Astrocyte of the cerebellum (primary cell): Measurements from ENCODE around the gene AQP3.
"Not testable (repeated sequence)": the region's sequence is repeated elsewhere in the genome, so short reads cannot be mapped to it uniquely, and the experiment has no call there.

Experiments
- DNase-seq: peaks from one replicate; pipeline ENCODE4 v3.0.0-alpha.2; 2011; ENCODE audit warnings: low read depth
- H3K4me3 ChIP-seq: 2 replicates; pipeline ENCODE4 v1.5.1; 2011; ENCODE audit warnings: mild to moderate bottlenecking, low read depth, low read length, moderate library complexity
- in situ Hi-C: cut with HindIII; loops from 2 replicates; pipeline ENCODE4 v1.10.0; 2017; ENCODE audit warnings: low sequenced_read_pairs
- TF ChIP-seq, protein P1 (sequence below): IDR thresholded peaks from 2 replicates; pipeline ENCODE4 v1.5.1; 2012; ENCODE audit warnings: low read length, low read depth, moderate library complexity, mild to moderate bottlenecking; ENCODE audit errors: missing control alignments

Gene AQP3

DNA sequence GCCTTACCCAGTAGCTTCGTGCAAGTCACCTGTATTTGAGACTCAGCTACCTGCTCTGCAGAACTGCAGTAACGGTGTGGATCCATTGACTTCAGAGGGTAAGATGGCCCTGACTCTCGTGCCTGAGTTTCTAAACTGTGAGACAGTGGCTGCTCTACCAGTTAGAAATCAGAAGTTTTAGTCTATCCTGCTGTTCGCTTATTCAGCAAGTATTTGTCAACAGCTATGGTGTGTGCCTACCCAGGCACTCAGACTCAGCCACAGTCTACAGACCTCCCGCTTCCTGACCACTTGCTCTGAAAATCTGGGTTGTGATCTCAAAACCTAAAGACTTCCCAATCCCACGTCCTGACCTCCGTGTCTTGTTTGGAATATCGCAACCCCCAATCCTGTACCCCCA, 13.5 kb downstream of the AQP3 start:
- in situ Hi-C loops = no loop called here
- no peak overlapping the region for H3K4me3 ChIP-seq
- no peak for DNase-seq
- TF ChIP-seq, protein P1, sequence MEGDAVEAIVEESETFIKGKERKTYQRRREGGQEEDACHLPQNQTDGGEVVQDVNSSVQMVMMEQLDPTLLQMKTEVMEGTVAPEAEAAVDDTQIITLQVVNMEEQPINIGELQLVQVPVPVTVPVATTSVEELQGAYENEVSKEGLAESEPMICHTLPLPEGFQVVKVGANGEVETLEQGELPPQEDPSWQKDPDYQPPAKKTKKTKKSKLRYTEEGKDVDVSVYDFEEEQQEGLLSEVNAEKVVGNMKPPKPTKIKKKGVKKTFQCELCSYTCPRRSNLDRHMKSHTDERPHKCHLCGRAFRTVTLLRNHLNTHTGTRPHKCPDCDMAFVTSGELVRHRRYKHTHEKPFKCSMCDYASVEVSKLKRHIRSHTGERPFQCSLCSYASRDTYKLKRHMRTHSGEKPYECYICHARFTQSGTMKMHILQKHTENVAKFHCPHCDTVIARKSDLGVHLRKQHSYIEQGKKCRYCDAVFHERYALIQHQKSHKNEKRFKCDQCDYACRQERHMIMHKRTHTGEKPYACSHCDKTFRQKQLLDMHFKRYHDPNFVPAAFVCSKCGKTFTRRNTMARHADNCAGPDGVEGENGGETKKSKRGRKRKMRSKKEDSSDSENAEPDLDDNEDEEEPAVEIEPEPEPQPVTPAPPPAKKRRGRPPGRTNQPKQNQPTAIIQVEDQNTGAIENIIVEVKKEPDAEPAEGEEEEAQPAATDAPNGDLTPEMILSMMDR = no peak

GRCh38 chr9:33431420-33431819, 16.0 kb downstream of the AQP3 start:
- DNase-seq = no peak
- TF ChIP-seq, protein P1 = no peak
- H3K4me3 ChIP-seq = no peak overlapping the region
- in situ Hi-C loops = no loop called here

GRCh38 chr9:33430942-33431341, 16.5 kb downstream of the AQP3 start:
- DNase-seq = no peak
- no peak overlapping the region for H3K4me3 ChIP-seq
- in situ Hi-C loops = no loop called here
- TF ChIP-seq, protein P1 = no peak

GRCh38 chr9:33429256-33429985, 18.0 kb downstream of the AQP3 start:
- DNase-seq = no peak
- TF ChIP-seq, protein P1 = no peak
- in situ Hi-C loops = no loop called here
- no peak overlapping the region for H3K4me3 ChIP-seq

- no peak overlapping the region for H3K4me3 ChIP-seq
- DNase-seq = no peak
- in situ Hi-C loops = no loop called here
- TF ChIP-seq, protein P1 = no peak
Observed at GRCh38 chr9:33426843-33427293, 20.5 kb downstream of the AQP3 start.

DNA sequence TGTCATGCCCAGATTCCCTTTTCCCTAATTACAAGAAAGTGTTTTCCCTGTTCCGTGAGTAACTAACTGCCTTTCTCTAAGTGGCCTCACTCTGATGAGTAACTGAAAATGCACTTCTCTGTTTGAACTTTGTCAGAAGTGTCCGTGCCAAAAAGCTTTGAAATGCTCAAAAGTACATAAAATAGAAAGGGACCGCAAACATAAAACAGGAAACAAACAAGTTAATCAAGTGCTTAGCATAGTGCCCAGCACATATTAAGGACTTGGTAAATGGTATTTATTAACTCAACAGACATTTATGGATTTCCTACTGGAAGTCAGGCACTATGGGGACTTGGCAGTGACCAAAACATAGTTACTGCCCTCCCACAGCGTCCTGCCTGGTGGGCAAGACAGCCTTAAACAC, 22.3 kb downstream of the AQP3 start:
- in situ Hi-C loops = no loop called here
- TF ChIP-seq, protein P1 = no peak
- no peak for DNase-seq

GRCh38 chr9:33424492-33424891, 22.9 kb downstream of the AQP3 start:
- H3K4me3 ChIP-seq, in situ Hi-C loops, DNase-seq: not testable (repeated sequence)

More for the DNA sequence above, 22.3 kb downstream of the AQP3 start:
- H3K4me3 ChIP-seq = no peak overlapping the region

GRCh38 chr9:33424043-33424442, 23.4 kb downstream of the AQP3 start:
- H3K4me3 ChIP-seq, DNase-seq, in situ Hi-C loops: not testable (repeated sequence)
